ENCODE results near the gene TRPV3.

DNA sequence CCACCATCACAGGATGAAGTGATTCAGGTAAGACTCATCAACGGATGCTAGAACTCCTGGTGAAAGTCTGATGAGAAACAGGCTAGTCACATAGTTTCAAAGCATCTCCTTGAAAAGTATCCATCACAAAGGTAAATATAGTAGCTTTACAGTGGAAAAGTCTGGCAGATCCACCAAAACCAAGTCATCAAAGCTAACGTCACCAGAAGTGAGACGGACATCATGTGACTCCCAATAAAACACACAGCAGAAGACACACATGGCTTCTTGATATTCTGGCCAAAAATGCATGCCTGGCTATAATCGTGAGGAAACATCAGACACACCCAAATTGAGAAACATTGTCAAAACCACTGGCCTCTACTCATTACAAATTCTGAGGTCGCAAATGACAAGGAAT is 17.9 kb upstream of the TRPV3 start:
- TF ChIP-seq, protein P1, sequence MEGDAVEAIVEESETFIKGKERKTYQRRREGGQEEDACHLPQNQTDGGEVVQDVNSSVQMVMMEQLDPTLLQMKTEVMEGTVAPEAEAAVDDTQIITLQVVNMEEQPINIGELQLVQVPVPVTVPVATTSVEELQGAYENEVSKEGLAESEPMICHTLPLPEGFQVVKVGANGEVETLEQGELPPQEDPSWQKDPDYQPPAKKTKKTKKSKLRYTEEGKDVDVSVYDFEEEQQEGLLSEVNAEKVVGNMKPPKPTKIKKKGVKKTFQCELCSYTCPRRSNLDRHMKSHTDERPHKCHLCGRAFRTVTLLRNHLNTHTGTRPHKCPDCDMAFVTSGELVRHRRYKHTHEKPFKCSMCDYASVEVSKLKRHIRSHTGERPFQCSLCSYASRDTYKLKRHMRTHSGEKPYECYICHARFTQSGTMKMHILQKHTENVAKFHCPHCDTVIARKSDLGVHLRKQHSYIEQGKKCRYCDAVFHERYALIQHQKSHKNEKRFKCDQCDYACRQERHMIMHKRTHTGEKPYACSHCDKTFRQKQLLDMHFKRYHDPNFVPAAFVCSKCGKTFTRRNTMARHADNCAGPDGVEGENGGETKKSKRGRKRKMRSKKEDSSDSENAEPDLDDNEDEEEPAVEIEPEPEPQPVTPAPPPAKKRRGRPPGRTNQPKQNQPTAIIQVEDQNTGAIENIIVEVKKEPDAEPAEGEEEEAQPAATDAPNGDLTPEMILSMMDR (IDR thresholded peaks at IDR 0.05; ENCODE audit: low read length): no peak
- no peak for TF ChIP-seq EZH2 (optimal IDR thresholded peaks at IDR 0.05; ENCODE audit: low read depth, low read length)
